PC-9 (cell line): ENCODE results near the gene NGF. TPM values are rescaled to one million over a fixed set of nuclear protein-coding genes. Genes with fewer than 3 reads are reported as not detected.
"Not testable (repeated sequence)": the region's sequence is repeated elsewhere in the genome, so short reads cannot be mapped to it uniquely, and the experiment has no call there.

Source experiments
- BruUV-seq: library from RNA; stranded (reverse); fragments of 400-500 nt; replicated peaks from 2 replicates; lab custom pipeline; 2021; lab: Mats Ljungman, UMichigan
- CTCF ChIA-PET: fragments of 300-600 bp; sonication (Branson Sonifier 250); formaldehyde crosslinking; loops from one replicate; lab custom pipeline; 2022; ENCODE audit warnings: antibody characterized with exemption; lab: Charles Lee
- POLR2A ChIA-PET: fragments of 300-600 bp; sonication (Branson Sonifier 250); formaldehyde crosslinking; loops from one replicate; lab custom pipeline; 2022; ENCODE audit warnings: antibody characterized with exemption; ENCODE audit not compliant: unreplicated experiment; lab: Charles Lee
- DNase-seq, 2 experiments: peaks; one replicate each; pipeline versions ENCODE4 v3.0.0 to v3.0.0-alpha.2; 2015 to 2022; ENCODE audit warnings: mixed read lengths in 1 of 2
- H2AFZ ChIP-seq: fragments of 200-600 bp; sonication (generic); 2 replicates; pipeline ENCODE4 v1.8.1; 2017; ENCODE audit warnings: antibody characterized with exemption
- H3F3A ChIP-seq: fragments of 200-600 bp; sonication (generic); 2 replicates; pipeline ENCODE4 v1.8.1; 2017; ENCODE audit warnings: antibody characterized with exemption, mild to moderate bottlenecking, low read depth; ENCODE audit not compliant: insufficient read depth
- H3K27ac ChIP-seq: fragments of 200-600 bp; sonication (generic); 2 replicates; pipeline ENCODE4 v1.6.1; 2016; ENCODE audit warnings: mixed run types
- H3K27me3 ChIP-seq: fragments of 200-600 bp; sonication (generic); 2 replicates; pipeline ENCODE4 v1.6.1; 2016; ENCODE audit warnings: low read depth, mixed run types; ENCODE audit not compliant: insufficient read depth
- H3K36me3 ChIP-seq: fragments of 200-600 bp; sonication (generic); 2 replicates; pipeline ENCODE4 v1.6.1; 2016; ENCODE audit warnings: low read depth, mixed run types
- H3K4me1 ChIP-seq: fragments of 200-600 bp; sonication (generic); replicated peaks from 2 replicates; pipeline ENCODE4 v1.6.1; 2016; ENCODE audit warnings: mixed run types; ENCODE audit not compliant: insufficient read depth
- H3K4me2 ChIP-seq: fragments of 200-600 bp; sonication (generic); 2 replicates; pipeline ENCODE4 v1.6.1; 2017; ENCODE audit warnings: mixed run types
- H3K4me3 ChIP-seq: fragments of 200-600 bp; sonication (generic); 2 replicates; pipeline ENCODE4 v1.6.1; 2016; ENCODE audit warnings: mixed run types
- H3K79me2 ChIP-seq: fragments of 200-600 bp; sonication (generic); 2 replicates; pipeline ENCODE4 v1.6.1; 2017; ENCODE audit warnings: low read depth, mixed run types
- H3K9me2 ChIP-seq: fragments of 200-600 bp; sonication (generic); 2 replicates; pipeline ENCODE4 v1.8.1; 2017; ENCODE audit warnings: mild to moderate bottlenecking; ENCODE audit not compliant: insufficient read depth
- H3K9me3 ChIP-seq: fragments of 200-600 bp; sonication (generic); 2 replicates; pipeline ENCODE4 v1.8.1; 2016; ENCODE audit warnings: low read depth; ENCODE audit not compliant: insufficient read depth
- H4K20me1 ChIP-seq: fragments of 200-600 bp; sonication (generic); 2 replicates; pipeline ENCODE4 v1.8.1; 2017; ENCODE audit not compliant: insufficient read depth
- CTCF ChIP-seq: fragments of 200-600 bp; sonication (generic); conservative IDR thresholded peaks from 2 replicates; pipeline ENCODE4 v1.6.1; 2017; ENCODE audit warnings: mixed run types, antibody characterized with exemption, mild to moderate bottlenecking, moderate library complexity
- EZH2 ChIP-seq: fragments of 200-600 bp; sonication (generic); IDR thresholded peaks from 2 replicates; pipeline ENCODE4 v1.8.0; 2017; ENCODE audit warnings: antibody characterized with exemption, low read depth
- intact Hi-C: fragments of 100-400 bp; cut with micrococcal nuclease; formaldehyde crosslinking; loops from one replicate; pipeline ENCODE4 v1.10.0; 2022; ENCODE audit not compliant: unreplicated experiment
- total RNA-seq: library from RNA; stranded (reverse); gene quantifications from 2 replicates; pipeline ENCODE4 v1.2.3, GENCODE V29; 2021

The NGF gene
- total RNA-seq, 1 experiment from 2014 or later: 5.5 TPM

GRCh38 chr1:115363171-115363570, 25.1 kb upstream of the NGF start:
- Histone ChIP-seq H3K27me3 (no peaks in the 10 kb centered on the region), H3K9me2 (no peaks in the 10 kb centered on the region), H2AFZ (no peak overlapping the region), H3K27ac (no peak overlapping the region), H3F3A (no peaks in the 10 kb centered on the region), H3K4me1 (no peaks in the 10 kb centered on the region), H3K9me3 (peaks cover 4% of the 10 kb centered on the region), H4K20me1 (no peaks in the 10 kb centered on the region), H3K36me3 (no peaks in the 10 kb centered on the region), H3K4me2 (no peak overlapping the region), H3K79me2 (no peaks in the 10 kb centered on the region), H3K4me3 (no peak overlapping the region)
- peak in 1 of 2 experiments; percentile 17 for DNase-seq
- BruUV-seq: no TSS peak
- TF ChIP-seq EZH2 (no peak), CTCF (no peak)
- POLR2A ChIA-PET: interaction anchor here (0.6 kb wide), 1 partner anchor 121 kb away, joined by 4 read pairs; no protein-coding TSS in a partner anchor
- CTCF ChIA-PET: no interaction called here
- intact Hi-C loops: no loop called here

DNA sequence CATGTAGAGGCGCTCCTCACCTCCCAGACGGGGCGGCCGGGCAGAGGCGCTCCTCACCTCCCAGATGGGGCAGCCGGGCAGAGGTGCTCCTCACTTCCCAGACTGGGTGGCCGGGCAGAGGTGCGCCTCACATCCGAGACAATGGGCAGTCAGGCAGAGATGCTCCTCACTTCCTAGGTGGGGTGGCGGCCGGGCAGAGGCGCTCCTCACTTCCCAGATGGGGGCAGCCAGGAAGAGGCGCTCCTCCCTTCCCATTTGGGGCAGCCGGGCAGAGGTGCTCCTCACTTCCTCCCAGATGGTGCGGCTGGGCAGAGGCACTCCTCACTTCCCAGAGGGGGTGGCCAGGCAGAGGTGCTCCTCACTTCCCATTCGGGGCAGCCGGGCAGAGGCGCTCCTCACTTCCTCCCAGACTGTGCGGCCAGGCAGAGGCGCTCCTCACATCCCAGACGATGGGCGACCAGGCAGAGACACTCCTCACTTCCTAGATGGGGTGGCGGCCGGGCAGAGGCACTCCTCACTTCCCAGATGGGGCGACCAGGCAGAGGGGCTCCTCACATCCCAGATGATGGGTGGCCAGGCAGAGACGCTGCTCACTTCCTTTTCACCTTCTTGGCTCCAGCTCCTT, 22.6 kb upstream of the NGF start:
- H3F3A ChIP-seq: peaks cover 11% of the 10 kb centered on the region
- intact Hi-C loops, BruUV-seq, H3K4me2 ChIP-seq, H3K79me2 ChIP-seq, H4K20me1 ChIP-seq, H3K9me2 ChIP-seq, H2AFZ ChIP-seq, H3K27ac ChIP-seq, CTCF ChIA-PET, H3K27me3 ChIP-seq, H3K4me3 ChIP-seq, DNase-seq, H3K9me3 ChIP-seq, POLR2A ChIA-PET, H3K36me3 ChIP-seq: not testable (repeated sequence)
- H3K4me1 ChIP-seq: peaks cover 14% of the 10 kb centered on the region

GRCh38 chr1:115359787-115360452, 21.9 kb upstream of the NGF start:
- DNase-seq, H4K20me1 ChIP-seq, POLR2A ChIA-PET, H3K4me2 ChIP-seq, H3K4me3 ChIP-seq, intact Hi-C loops, H3K27ac ChIP-seq, H3K79me2 ChIP-seq, H3K27me3 ChIP-seq, H3K36me3 ChIP-seq, BruUV-seq, H3K9me3 ChIP-seq, CTCF ChIA-PET, H3K9me2 ChIP-seq, H2AFZ ChIP-seq: not testable (repeated sequence)
- peaks cover 15% of the 10 kb centered on the region for H3K4me1 ChIP-seq
- peaks cover 11% of the 10 kb centered on the region for H3F3A ChIP-seq

DNA sequence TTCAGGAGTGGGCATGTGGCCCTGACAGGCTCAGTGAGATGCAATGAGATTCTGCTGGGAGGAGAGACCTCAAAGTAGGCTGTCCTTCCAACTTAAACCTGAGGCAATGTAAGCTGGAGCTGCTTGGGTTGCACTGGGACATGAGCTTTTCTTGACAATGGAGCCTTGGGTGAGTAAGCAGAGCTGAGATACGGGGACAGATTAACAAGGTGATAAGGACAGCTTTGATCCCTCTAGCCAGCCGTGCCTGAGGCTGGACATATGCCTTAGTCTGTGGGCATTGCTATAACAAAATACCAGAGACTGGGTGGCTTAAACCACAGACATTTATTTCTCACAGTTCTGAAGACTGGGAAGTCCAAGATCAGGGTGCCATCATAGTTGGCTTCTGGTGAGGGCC, 18.3 kb upstream of the NGF start:
- no peak overlapping the region for H2AFZ ChIP-seq
- intact Hi-C loops: no loop called here
- peak; percentile 46 to 86 for DNase-seq
- no TSS peak for BruUV-seq
- no peak overlapping the region for H3K27ac ChIP-seq
- H3K9me3 ChIP-seq: peaks cover 9% of the 10 kb centered on the region
- H3F3A ChIP-seq: peaks cover 11% of the 10 kb centered on the region
- ChIA-PET POLR2A (interaction anchor here (0.6 kb wide), 1 partner anchor 214 kb away, joined by 4 read pairs; no protein-coding TSS in a partner anchor), CTCF (interaction anchor here (1.1 to 1.3 kb wide), 2 partner anchors 102 to 107 kb away, joined by 4 to 7 read pairs; no protein-coding TSS in a partner anchor)
- TF ChIP-seq CTCF (no peak), EZH2 (no peak)
- H3K27me3 ChIP-seq: no peaks in the 10 kb centered on the region
- no peaks in the 10 kb centered on the region for H4K20me1 ChIP-seq
- no peak overlapping the region for H3K4me3 ChIP-seq
- no peaks in the 10 kb centered on the region for H3K79me2 ChIP-seq
- 0 out of 2 replicates have a peak overlapping the region, but pooled peaks have one; percentile 6 for H3K4me2 ChIP-seq
- no peaks in the 10 kb centered on the region for H3K9me2 ChIP-seq
- H3K36me3 ChIP-seq: no peaks in the 10 kb centered on the region
- H3K4me1 ChIP-seq: peaks cover 15% of the 10 kb centered on the region
